Right forelimb (tissue), 1 donor: ENCODE results near the gene UCHL5.
"Not testable (repeated sequence)": the region's sequence is repeated elsewhere in the genome, so short reads cannot be mapped to it uniquely, and the experiment has no call there.

Experiments used
- DNase-seq: peaks from one replicate; pipeline ENCODE4 v3.0.0-alpha.2; 2018

UCHL5 gene

DNA sequence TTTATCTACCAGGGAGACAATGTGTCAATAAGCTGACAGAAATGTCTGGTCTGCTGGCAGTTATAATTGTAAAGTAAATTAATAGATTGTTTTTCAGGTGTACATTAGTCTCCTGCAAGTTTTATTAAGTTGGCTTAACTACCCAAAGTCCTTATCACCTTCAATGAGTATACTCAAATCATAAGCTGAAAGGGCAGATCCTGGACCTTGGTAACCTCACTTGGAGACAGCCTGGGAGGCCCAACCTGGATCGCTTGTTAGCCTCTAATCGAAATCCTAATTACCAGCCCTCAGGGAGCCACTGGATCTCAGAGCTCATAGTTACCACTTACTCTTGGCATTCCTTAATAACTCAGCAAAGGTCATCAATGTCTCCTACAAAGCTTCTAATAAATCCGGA lies 49.7 kb downstream of the UCHL5 start:
- no peak for DNase-seq

DNA sequence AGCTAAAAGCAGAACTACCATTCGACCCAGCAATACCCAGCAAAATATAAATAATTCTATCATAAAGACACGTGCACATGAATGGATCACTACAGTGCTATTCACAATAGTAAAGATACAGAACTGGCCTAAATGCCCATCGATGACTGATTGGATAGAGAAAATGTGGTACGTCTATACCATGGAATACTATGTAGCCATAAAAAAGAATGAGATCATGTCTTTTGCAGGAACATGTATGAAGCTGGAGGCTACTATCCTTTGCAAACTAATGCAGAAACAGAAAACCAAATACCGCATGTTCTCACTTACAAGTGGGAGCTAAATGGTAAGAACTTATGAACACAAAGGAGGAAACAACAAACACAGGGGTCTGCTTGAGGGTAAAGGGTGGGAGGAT lies 53.4 kb downstream of the UCHL5 start:
- DNase-seq: no peak

DNA sequence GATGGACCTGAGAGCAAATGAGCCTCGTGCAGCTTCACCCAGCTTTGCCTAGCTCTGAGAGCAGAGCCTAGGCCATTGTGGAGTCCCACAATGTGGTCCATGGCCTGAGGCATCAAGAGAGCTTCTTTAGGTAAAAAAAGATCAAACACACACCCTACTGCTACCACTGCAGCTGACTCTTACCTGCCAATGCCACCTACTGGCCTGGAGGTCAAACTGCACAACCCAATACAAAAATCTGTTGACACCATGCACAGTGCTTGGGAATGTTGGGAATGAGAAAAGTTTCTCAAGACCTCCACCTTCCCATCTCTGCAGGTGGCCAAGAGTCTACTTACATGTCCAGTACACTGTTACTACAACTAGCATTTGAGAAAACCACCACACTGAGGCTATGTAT lies 60.6 kb downstream of the UCHL5 start:
- DNase-seq: no peak

DNA sequence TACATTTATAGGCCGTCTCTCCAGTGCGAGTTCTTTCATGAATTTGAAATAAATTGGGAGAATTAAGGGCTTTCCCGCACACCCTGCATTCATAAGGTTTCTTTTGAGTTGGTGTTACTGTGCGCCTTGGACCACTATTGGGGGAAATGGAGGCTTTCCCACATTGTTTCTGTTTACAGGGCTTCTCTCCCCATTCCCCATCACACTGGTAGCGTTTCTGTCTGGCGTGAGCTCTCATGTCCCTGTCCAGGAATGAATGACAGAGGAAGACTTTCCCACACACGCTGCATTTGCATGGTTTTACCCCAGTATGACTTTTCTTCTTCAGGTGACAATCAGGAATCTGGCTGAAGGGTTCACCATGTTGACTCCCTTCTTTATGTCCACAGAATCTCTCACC lies 65.0 kb downstream of the UCHL5 start:
- DNase-seq: no peak

DNA sequence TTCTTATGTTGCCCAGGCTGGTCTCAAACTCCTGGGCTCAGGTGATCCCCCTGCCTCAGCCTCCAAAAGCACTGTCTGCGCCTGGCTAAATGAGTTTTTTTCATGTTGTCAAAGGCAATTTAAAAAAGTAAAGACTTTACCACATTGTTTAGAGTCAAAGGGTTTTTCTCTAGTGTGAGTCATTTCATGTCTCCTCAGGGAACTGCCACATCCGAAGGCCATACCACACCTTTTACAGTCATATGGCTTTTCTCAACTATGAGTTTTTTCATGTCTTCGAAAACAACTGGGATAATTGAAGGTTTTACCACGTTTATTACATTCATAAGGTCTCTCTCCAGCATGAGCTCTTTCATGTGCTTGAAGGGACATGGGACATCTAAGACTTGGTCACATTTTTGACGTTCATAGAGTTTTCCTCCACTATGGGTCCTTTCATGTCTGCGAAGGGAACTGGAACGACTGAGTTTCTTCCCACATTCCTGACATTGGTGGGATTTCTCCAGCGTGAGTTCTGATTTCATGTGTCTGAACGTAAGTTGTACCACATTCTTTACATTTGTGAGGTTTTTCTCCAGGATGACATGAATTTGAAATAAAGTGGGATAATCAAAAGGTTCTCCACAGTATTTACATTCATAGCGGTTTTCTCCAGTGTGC lies 65.6 kb downstream of the UCHL5 start:
- no peak for DNase-seq

DNA sequence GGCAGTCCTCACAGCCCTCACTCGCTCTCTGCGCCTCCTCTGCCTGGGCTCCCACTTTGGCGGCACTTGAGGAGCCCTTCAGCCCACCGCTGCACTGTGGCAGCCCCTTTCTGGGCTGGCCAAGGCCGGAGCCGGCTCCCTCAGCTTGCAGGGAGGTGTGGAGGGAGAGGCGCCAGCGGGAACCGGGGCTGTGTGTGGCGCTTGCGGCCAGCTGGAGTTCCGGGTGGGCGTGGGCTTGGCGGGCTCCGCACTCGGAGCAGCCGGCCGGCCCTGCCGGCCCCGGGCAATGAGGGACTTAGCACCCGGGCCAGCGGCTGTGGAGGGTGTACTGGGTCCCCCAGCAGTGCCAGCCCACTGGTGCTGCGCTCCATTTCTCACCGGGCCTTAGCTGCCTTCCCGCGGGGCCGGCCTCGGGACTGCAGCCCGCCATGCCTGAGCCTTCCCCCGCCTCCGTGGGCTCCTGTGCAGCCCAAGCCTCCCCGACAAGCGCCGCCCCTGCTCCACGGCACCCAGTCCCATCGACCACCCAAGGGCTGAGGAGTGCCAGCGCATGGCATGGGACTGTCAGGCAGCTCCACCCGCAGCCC lies 72.3 kb downstream of the UCHL5 start:
- DNase-seq: not testable (repeated sequence)

DNA sequence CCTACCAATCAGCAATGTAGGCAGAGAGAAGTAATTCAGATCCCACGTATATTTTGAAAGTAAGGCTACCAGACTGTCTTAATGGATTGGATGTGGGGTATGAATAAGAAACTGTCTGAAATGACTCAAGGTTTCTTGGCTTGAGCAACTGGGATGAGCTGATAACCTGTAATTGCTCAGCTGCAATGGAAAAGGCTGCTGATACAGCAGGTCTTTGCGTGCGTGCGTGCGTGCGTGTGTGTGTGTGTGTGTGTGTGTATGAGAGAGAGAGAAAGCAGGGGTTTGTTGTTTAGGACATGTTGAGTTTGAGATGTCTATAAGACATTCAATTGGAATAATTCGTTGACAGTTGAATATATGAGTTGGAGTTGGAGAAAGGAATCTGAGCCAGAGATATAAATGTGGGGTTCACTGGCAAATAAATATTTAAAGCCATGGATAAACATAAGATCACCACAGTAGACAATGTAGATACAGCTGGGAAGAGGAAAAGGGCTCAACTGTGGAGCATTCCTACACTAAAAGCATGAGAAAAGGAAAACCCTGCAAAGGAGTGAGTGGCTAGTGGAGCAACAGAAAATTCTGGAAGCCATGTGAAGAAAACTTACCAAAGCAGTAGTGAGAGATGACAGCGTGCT lies 72.9 kb downstream of the UCHL5 start:
- DNase-seq: no peak

DNA sequence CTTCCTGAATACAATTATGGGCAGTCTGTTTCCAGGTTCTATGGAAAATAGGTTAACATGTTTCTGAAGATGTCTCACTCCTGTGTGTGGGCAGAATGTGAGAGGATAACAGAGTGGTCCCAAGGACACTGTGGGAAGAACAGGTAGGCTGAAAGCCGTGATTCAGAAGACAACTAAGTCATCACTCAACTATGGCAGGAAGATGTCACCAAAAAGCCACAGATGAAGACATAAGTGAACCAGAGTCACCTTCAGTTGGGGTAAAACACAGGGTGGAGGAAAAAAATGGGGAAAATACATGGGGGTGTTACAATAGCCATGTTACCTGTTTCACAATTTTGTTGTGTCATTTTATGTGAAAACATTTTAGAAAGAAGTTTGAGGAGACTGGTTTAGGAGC lies 75.1 kb downstream of the UCHL5 start:
- DNase-seq: no peak

DNA sequence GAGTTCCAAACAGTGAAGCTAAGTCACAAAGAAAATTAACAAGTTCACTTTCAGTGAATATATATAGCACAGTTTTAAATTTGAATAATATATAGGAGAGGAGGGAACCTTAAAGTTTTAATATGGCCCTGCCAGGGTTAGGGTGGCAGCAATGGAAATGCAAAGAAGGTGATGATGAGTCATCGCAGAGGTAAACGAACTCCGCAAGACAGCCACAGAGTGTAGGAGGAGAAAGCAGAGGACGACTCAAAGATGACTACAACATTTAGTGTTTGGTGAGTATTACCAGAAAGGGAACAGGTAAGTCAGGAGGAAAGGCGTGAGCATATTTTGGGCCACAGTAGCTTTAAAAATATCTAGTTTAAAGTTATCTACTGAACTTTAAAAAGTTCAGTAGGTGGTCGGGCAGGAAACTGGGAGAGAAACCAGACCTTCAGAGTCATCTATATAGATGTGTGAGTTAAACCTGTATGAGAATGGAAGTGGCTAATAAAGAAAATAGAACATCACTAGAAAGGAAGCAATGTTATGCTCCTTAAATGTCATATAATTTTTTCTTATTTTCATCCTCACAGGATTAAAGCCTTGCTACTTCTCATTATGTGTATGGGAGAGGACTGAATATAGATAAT lies 75.7 kb downstream of the UCHL5 start:
- no peak for DNase-seq

DNA sequence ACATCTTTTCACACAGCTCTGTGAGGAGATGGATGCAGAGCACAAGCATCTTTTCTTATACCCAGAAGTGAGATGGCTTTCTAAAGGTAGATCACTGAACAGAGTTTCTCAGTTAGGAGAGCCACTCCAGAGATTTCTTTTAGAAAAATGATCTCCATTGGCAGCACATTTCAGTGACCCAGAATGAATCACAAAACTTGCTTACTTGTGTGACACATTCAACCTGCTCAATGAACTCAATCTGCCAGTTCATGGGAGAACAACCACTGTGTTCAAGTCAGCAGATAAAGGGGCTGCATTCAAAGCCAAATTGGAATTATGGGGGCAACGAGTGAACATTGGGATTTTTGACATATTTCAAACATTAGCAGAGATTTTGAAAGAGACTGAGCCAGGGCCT lies 78.3 kb downstream of the UCHL5 start:
- no peak for DNase-seq

DNA sequence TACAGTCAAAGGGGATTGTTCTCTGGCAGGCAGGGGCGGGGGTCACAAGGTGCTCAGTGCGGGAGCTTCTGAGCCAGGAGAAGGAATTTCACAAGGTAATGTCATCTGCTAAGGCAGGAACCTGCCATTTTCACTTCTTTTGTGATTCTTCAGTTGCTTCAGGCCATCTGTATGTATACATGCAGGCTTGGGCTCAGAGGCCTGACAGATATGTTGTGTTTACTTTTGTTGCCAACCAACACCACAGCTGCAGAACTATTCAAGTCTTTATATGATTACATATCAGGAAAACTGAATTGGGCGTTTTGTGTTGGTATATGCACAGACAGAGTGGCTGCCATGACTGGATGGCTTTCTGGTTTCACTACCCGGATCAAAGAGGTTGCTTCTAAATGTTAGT lies 78.8 kb downstream of the UCHL5 start:
- DNase-seq: not testable (repeated sequence)

DNA sequence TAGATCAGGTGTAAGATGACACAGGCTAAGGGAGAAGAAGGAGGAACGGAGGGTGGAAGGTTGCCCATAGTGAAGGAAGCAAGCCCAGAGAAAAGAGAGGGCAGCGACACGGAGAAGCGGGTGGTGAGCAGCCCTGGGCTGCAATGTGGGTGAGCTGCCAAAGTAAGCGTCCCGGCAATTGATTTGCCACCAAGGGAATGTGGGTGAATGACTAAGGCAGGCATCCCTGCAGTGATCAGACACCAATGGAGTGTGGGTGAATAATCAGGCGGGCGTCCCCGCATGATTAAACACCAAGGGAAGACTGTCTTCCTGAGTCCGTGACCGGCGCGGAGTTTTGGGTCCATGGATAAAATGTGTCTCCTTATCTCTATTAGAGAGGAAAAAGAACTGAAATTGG lies 79.6 kb downstream of the UCHL5 start:
- DNase-seq: no peak

DNA sequence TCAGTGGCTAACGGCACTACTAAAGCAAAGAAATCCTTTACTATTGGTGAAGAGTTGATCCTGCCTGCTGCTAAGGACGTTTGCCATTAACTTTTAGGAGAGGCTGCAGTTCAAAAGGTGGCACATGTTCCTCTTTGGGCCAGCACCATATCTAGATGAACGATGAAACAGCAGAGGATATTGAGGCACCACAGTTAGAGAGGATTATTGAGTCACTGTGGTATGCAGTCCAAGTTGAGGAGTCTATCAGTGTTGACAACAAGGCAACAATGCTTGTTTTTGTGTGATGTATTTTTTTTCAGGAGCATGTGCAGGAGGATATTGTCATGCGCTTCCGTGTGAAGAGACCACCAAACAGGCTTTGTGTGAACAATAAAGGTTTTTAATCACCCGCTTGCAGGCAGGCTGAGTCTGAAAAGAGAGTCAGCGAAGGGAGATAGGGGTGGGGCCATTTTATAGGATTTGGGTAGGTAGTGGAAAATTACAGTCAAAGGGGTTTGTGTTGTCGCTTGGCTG lies 80.9 kb downstream of the UCHL5 start:
- no peak for DNase-seq

DNA sequence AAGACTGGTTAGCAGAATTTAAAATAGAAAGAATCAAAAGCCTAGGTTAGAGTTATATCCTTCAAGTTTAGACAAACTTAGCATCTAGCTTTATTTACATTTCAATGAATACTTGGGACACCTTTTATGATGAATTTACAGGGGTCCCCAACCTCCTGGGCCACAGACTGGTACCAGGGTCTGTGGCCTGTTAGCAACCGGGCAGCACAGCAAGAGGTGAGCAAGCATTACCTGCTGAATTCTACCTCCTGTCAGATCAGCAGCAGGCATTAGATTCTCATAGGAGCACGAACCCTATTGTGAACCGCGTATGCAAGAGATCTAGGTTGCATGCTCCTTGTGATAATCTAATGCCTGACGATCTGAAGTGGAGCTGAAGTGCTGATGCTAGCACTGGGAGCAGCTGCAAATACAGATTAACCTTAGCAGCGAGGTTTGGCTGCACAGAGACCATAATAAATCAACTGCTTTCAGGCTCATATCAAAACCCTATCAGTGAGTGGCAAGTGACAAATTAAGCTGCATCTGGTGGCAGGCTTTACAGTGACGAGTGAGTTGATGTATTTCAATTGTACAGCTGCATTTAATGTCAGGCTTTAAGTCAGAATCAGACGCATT lies 82.0 kb downstream of the UCHL5 start:
- no peak for DNase-seq

DNA sequence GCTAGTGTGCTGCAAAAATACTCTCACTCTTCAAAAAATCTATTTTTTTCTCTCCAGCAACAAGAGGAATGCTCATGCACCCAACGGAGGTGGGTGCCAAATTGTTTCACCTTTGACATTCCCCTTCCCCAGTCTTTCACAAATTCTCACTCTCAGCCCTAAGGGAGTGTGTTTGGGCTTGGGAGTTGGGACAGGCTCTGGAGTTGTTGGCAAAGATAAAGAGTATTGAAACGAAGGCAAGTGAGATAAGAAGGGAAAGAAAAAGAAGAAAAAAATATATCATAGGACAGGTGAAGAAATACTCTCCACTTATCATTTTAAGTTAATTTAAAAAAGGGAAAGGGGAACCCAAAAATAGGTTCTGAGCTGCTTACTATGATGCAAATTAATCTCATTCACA lies 82.6 kb downstream of the UCHL5 start:
- no peak for DNase-seq

DNA sequence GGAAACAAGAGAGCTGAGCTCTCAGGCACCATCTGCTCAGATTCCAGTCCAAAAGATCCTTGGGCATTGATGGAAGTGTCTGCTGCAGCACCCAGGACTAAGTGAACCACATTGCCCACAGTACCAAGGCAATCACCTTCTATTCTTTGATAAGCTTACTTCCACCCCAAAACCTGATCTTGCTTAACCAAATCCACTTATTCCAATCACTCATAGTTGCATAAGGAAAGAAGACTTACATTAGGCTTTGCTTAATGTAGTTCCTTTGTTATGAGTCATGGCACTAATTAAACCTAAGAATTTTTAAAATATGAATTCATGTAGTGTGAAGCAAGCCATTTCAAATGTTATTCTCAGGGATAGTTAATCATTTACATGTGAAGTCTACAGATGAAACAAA lies 84.5 kb downstream of the UCHL5 start:
- DNase-seq: no peak

DNA sequence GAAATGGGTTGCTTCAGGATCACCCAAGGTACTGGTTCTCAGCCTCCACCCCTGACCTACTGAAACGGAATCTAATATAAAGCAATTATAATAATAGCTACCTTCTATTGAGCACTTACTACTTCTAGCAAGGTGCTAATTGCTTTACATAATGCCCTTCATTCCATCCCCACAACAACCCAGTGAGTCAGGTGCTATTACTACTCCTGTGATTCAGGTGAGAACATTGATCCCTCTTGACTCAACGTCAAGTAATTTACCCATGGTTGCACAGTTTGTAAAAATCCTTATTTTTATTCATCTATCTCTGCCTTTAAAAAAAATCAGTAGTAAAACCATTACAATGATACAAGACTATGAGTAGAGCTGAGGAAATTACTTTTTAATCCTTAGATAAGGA lies 85.2 kb downstream of the UCHL5 start:
- no peak for DNase-seq

DNA sequence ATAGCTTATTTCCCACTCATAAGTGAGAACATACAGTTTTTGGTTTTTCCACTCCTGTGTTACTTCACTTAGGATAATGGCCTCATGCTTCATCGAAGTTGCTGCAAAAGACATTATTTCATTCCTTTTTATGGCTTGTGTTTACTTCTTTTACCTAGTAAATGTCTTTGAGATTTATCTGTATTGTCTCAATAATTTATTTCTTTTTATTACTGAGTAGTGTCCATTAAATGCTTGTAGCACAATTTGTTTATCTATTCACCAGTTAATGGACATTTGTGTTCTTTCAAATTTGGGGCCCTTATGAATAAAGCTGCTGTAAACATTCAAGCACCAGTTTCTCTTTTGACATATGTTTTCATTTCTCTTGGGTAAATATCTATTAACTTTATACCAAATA lies 86.0 kb downstream of the UCHL5 start:
- DNase-seq: no peak

DNA sequence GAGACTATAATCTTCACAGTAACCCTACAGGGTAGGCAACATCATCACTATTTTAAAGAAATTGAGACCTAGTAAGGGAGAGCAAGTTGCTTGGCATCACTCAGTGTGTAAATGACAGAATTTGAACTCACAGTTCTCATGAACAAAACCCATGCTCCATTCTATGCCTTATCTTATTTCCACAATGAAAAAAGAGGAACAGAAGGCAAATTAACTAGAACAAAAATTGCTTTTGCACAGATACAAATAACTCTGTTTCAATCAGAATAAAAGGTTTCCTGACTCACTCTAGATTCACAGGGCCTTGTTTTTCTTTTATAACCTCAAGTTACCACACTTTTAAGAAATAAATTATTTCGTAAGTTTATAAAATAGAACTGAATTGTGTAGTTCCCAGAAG lies 90.1 kb downstream of the UCHL5 start:
- no peak for DNase-seq

DNA sequence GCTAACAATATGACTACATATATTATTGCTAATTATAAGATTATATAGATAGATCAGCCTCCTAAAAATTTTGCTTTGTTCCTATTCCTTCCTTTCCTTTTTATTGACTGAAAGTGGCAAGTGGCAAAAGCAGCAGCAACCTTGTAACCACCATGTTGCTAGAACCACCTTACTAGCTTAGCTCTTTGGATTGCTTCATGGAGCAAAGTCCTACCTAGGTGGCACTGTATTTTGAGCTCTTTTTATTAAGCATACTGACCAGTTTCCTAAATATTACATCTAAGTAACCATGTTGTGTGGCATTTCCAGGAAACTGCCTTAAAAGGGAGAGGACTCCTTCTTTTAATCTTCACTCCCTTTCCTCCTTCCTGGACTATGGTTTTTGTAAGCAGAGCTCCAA lies 90.8 kb downstream of the UCHL5 start:
- no peak for DNase-seq

DNA sequence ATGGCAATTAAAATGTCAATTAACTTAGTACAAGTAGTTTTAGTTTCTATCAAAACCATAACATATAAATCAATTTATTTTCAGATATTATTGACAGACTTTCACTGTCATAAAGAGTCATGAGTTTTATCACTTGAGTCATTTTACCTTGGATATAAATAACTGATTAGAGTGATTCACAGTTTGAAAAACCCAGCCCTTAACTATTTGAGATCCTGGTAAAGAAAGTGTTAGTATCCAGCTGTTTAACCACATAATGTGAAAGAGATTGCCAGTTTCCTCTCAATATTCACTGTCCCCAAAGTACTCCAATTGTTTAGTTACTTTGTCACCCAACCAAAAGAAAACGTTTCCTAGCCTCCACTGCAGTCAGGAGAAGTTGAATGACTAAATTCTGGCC lies 91.3 kb downstream of the UCHL5 start:
- DNase-seq: no peak

DNA sequence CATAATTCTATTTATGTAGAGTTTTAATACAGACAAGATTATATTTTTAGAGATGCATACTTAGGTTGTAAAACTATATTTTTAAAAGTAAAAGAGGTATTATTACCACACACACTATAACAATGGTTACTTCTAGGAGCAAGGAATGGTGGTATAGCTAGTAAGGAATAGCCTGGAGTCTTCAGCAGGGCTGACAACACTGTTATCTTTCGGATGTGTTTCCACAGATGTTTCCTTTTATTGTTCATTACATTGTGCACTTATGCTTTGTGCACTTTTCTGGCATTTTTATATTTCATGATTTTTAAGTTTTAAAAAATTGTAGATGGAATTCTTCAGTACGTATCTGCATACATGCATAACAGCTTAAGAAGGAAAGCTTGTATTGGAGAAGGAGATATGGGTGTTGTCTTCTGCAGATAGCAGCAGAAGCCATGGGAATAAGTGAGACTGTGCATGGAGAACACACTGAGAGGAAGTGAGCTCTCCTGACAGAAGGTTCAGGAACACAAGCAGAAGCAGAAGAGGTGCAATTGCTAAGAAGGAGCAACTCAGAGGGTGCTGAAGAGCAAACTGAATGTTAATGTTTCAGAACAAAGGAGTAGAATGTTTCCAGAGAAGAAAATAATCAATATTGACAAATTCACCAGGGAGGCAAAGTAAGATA lies 91.8 kb downstream of the UCHL5 start:
- DNase-seq: no peak

DNA sequence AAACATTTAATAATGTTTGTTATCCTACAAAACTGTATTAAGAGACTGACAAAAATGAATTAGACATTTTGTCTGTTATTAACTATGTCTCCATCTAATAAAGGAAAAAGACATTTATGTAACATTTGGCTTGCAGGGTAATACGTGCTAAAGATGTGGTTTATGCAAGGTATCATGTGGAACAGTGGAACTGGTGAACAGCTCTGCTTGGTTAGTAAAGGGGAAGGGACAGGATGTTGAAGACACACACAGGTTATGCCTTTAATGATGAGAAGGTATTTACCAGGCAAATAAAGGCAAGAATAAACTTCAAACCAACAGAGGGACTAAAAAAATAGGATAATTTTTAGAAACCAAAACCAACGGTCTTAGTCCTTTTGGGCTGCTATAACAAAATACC lies 93.1 kb downstream of the UCHL5 start:
- no peak for DNase-seq
